ES-I3 (cell line): ENCODE data around the gene TPM1.

ENCODE experiments used
- H3K36me3 ChIP-seq: 2 replicates; pipeline ENCODE4 v1.6.1; 2013; ENCODE audit warnings: mild to moderate bottlenecking, low read length, control low read depth, moderate library complexity; ENCODE audit not compliant: insufficient read depth
- H3K4me1 ChIP-seq: 2 replicates; pipeline ENCODE4 v1.6.1; 2013; ENCODE audit warnings: mild to moderate bottlenecking, control low read depth, low read length; ENCODE audit not compliant: insufficient read depth
- H3K9ac ChIP-seq: 2 replicates; pipeline ENCODE4 v1.6.1; 2013; ENCODE audit warnings: low read depth, mild to moderate bottlenecking, low read length, moderate library complexity
- H3K9me3 ChIP-seq: 2 replicates; pipeline ENCODE4 v1.6.1; 2013; ENCODE audit warnings: mild to moderate bottlenecking, low read length, moderate library complexity; ENCODE audit not compliant: control insufficient read depth, insufficient read depth

TPM1 gene

DNA sequence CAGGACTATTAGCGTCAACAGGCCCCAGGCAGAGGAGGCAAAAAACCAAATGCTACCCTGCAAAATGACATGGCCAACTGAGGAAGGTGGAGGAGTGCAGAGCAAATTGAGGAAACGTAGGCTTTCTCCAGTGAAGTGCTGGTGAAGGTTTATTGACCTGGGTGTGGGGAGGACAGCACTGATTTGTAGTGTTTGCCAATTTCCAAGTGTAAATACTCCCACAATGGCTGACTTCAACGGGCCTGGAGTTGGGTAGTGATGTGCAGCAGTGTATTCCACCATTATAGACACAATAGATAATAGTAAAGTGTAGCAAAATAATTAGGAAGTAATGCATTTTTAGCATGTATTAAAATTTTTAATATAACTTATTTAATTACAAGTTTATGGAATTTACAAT is 32.2 kb upstream of the TPM1 start:
- peaks cover 5% of the 10 kb centered on the region; the same call in 1 of the 2 replicates for H3K4me1 ChIP-seq
- H3K9me3 ChIP-seq: peaks cover 3% of the 10 kb centered on the region; the same call in 1 of the 2 replicates
- no peaks in the 10 kb centered on the region for H3K36me3 ChIP-seq
- no peak overlapping the region for H3K9ac ChIP-seq

DNA sequence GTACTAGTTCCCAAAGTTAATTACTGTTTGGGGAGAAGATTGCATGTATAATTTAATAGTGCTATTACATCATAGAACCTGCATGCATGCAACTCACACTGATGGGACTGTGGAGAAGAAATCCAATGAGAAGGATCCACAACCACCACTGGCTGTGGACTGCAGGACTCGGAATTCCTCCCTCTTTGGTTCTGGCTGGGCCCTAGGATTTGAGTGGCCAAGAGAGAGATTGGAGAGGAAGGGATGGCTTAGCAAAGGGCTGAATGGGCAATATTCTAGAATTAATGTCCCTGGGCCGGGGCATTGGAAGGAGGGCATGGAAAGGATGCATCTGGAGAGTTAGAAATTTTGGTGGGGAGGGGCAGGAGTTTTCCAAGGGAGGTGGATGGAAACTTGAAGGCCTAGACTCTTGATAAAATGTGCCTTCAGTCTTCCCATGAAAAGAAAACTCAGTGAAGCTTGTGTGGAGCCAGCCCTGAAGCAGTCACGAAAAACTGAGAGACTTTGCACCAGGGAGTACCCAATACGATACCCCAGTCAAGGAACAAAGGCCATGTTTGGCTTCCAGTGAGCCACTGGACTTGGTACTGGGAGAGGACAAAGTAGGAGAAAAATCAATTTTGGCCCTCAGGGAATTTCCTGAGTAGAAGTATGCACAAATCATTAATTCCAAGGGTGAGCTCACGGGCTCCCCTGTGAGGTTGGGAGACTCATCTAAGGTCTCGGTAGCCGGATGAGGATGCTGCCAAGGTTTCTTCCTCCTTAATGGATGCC is 31.4 kb upstream of the TPM1 start:
- Histone ChIP-seq H3K4me1 (peaks cover 5% of the 10 kb centered on the region; the same call in 1 of the 2 replicates), H3K9ac (no peak overlapping the region), H3K36me3 (no peaks in the 10 kb centered on the region), H3K9me3 (peaks cover 3% of the 10 kb centered on the region; the same call in 1 of the 2 replicates)

DNA sequence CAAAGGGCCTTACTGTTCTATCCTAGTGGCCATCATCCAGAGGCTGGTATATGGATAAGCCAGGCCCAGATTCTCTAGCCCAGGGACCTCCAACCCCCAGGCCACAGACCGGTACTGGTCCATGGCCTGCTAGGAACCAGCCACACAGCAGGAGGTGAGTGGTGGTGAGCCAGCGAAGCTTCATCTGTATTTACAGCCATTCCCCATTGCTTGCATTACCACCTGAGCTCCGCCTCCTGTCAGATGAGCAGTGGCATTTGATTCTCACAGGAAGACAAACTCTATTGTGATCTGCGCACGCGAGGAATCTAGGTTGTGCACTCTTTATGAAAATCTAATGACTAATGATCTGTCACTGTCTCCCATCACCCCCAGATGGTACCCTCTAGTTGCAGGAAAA is 30.1 kb upstream of the TPM1 start:
- Histone ChIP-seq H3K4me1 (0 out of 2 replicates have a peak, but pooled peaks cover 5% of the 10 kb centered on the region), H3K9ac (no peak overlapping the region)

DNA sequence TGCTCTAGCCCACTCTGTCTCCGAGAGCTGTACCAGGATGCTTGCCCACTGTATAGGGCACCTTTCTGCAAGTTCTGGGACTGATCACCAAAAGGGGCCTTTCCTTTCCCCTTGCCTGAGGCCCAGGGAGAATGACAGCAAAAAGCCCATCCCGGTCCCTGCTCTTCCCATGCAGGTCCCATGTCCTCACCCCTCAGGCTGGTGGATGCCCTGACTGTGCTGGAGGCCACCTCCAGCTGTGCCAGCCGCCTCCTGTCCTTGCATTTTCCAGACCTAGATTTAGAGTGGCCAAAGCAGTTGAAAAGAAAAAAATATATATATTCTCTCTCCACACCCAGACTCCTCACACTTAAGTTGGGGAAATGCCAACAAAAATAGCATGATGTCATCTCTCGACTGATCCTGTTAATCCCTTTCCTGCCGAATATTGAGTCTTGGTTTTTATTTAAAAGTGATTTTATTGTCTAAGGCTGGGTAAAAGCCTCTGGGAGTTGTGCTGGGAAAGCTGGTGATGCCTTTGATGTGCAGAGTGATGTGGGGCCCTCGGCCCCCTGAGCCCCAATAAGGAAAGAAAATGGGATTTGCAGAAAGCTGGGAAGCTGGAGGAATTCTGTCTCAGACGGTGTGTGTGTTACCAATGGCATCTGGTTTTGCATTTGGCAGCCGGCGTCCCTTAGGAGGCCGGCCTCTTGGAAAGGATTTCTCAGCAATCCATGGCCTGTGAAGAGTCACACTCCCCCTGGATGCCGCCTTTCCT is 29.3 kb upstream of the TPM1 start:
- Histone ChIP-seq H3K9ac (no peak overlapping the region), H3K4me1 (0 out of 2 replicates have a peak, but pooled peaks cover 5% of the 10 kb centered on the region), H3K36me3 (no peaks in the 10 kb centered on the region), H3K9me3 (peaks cover 3% of the 10 kb centered on the region; the same call in 1 of the 2 replicates)

More for the DNA sequence above, 30.1 kb upstream of the TPM1 start:
- H3K9me3 ChIP-seq: peaks cover 3% of the 10 kb centered on the region; the same call in 1 of the 2 replicates
- H3K36me3 ChIP-seq: no peaks in the 10 kb centered on the region

DNA sequence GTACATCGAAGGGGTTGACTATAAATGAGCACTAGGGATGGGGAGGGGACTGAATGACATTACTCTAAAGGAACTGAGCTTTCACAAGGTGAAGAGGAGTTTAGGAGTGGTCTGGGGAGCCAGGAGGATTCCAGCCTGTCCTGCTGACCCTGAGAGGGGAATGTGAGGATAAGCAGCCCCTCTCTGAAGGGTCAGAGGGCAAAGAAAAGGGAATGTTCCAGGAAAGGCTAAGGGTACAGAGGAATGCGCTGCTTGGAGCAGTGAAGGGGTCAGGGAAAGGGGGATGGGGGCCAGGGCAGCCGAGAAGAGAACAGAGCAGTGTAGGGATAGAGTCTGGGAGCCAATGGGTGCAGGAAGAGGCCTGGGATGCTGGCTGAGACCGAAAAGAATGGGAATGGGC is 28.0 kb upstream of the TPM1 start:
- no peaks in the 10 kb centered on the region for H3K36me3 ChIP-seq
- H3K9me3 ChIP-seq: peaks cover 3% of the 10 kb centered on the region; the same call in 1 of the 2 replicates
- no peak overlapping the region for H3K9ac ChIP-seq
- 0 out of 2 replicates have a peak, but pooled peaks cover 5% of the 10 kb centered on the region for H3K4me1 ChIP-seq

DNA sequence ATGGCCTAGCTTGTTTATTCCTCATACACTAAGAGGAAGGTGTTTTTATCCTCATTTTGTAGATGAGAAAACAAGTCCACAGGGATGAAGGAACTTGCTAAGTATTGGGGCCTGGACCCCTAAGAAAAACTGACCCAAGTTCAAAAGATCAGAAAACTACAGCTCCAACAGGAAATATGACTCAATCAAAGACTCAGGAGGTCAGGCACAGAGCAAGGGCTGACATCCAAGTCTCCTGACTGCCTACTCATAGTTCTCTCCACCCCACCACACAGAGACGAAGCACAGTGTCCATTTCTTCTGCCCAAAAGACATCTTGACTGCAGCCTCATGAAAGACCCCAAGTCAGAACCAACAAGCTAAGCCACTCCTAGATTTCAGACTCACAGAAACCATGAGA is 26.9 kb upstream of the TPM1 start:
- Histone ChIP-seq H3K4me1 (0 out of 2 replicates have a peak, but pooled peaks cover 8% of the 10 kb centered on the region), H3K36me3 (no peaks in the 10 kb centered on the region), H3K9me3 (peaks cover 3% of the 10 kb centered on the region; the same call in 1 of the 2 replicates), H3K9ac (no peak overlapping the region)

DNA sequence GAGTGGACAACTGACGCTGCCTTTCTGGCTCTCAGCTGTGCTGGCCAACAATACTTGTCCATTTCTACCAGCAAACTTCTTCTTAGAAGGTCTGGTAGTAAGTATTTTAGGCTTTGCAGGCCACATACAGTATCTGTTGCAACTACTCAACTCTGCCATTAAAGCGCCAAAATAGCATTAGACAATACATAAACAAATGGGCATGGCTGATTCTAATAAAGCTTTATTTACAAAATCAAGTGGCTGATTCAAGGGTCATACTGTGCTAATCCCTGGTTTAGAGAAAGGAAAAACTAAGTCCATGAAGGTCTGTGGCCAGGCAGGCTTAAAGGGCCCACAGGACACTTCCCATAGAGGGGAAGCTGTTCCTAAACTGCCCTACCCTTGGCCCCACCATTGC is 26.3 kb upstream of the TPM1 start:
- no peak overlapping the region for H3K9ac ChIP-seq
- 0 out of 2 replicates have a peak, but pooled peaks cover 8% of the 10 kb centered on the region for H3K4me1 ChIP-seq
- H3K36me3 ChIP-seq: no peaks in the 10 kb centered on the region
- peaks cover 3% of the 10 kb centered on the region; the same call in 1 of the 2 replicates for H3K9me3 ChIP-seq

DNA sequence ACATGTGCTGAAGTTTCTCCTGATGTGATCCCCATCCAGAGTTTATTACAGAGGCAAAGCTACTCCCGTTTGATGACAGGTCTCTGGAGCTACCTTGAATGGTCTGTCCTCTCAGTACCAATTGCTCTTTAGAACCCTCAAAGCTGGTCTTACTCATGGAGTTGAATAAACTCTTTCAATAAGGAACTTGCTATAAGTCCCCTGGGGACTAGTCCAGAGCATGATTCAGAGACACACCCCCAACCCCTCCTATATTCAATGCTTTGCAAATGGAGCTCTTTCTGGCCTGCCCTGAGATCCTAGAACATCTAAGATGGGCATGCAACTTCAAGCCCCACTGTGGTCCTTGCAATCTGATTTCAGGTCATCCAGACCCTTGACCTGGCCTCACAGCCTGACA is 23.9 kb upstream of the TPM1 start:
- no peak overlapping the region for H3K9ac ChIP-seq
- H3K4me1 ChIP-seq: 0 out of 2 replicates have a peak, but pooled peaks cover 3% of the 10 kb centered on the region
- no peaks in the 10 kb centered on the region for H3K36me3 ChIP-seq
- H3K9me3 ChIP-seq: no peaks in the 10 kb centered on the region

DNA sequence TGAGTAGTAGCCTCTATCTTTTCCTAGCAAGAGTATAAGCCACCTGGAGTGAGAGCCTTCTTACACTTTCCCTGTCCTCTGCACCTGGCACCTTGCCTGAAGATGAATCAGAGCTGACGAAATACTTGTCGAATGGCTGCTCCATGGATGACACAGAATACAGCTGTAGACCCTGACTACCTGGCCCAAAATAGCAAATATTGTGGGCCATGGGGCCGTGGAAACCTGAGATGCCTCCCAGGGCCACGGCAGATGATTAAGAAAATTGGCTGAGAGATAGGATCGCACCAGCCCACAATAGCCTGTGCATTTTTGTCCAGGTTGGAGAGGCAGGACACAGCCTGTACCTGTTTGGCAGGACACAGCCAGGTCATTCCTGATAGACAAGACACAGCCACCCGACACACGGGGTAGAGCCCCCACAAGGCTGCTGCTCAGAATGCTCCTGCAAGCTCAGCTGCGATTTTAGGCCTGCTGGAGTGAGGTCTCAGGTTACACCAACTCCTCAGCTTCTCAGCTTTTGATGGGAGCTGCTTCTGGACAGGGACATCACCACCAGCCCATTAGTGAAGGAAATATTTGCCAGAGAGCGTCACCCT is 22.9 kb upstream of the TPM1 start:
- Histone ChIP-seq H3K4me1 (0 out of 2 replicates have a peak, but pooled peaks cover 2% of the 10 kb centered on the region), H3K9ac (no peak overlapping the region), H3K36me3 (no peaks in the 10 kb centered on the region), H3K9me3 (no peaks in the 10 kb centered on the region)

DNA sequence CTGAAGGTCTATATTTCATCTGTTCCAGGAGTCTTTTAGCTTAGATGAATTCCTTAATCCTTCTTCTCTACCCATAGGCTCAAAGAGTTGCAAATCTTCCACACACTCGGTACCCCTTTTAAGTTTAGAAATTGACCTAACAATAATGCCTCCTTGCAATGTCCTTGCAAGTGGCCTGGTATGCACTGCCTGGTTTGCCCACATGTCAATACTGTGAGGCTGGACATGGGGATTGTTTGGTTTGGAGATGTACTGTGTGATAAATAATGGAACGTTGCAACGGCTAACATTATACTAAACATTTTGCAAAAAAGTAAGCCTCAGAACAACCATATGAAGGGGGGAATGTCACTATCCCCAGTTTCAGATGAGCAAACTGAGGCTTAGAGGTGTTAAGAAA is 22.4 kb upstream of the TPM1 start:
- Histone ChIP-seq H3K36me3 (no peaks in the 10 kb centered on the region), H3K9ac (no peak overlapping the region), H3K4me1 (0 out of 2 replicates have a peak, but pooled peaks cover 2% of the 10 kb centered on the region)

DNA sequence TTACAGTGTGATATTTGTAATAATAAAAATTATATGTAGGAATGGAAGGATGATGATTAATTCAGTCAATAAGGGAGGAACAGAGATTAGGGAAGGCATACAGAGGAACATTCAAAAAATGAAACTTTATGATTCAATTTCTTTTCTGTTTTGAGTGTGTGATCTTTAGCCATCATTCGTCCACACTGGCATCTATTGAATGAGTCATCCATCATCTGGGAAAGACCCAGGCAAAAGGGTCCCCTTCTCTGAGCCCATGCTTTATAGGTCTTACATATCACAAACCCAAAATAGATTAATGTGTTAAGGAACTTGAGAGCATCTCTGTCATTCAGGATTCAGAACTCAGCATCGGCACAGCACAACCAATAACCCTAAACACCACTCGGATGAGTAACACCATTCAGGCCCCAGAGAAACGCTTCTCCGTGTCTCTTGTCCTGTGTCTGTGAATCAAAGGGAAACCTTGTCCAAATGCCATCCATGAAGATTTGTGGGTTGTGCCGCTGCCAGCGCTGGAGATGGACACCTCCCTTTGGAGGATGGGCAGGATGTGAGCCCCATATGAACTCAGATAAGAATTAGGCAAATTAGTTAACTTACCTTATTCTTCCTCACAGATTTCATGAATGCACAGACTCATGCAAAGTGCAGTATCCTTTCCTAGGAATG is 21.7 kb upstream of the TPM1 start:
- Histone ChIP-seq H3K4me1 (0 out of 2 replicates have a peak, but pooled peaks cover 2% of the 10 kb centered on the region), H3K9me3 (no peaks in the 10 kb centered on the region), H3K9ac (no peak overlapping the region), H3K36me3 (no peaks in the 10 kb centered on the region)

More for the DNA sequence above, 22.4 kb upstream of the TPM1 start:
- no peaks in the 10 kb centered on the region for H3K9me3 ChIP-seq

DNA sequence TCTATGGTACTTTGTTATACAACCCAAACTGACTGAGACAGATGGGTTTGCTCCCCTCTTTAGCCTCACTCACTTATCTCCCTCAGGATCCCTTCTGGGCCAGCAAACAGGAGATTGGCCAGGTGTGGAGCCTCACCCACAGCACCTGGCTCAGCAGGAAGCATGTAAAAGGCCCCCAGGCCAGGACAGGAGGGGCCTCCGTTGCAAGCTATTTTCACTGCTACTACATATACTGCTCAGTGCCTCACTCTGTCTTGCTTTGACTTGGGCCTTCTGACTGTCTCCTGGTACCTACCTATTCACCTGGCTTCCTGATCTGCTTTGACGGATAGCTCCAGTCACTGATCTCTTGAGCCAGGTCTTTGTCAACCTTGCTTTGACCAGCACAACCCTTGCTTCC is 20.4 kb upstream of the TPM1 start:
- Histone ChIP-seq H3K36me3 (no peaks in the 10 kb centered on the region), H3K4me1 (0 out of 2 replicates have a peak, but pooled peaks cover 2% of the 10 kb centered on the region), H3K9ac (no peak overlapping the region), H3K9me3 (no peaks in the 10 kb centered on the region)

DNA sequence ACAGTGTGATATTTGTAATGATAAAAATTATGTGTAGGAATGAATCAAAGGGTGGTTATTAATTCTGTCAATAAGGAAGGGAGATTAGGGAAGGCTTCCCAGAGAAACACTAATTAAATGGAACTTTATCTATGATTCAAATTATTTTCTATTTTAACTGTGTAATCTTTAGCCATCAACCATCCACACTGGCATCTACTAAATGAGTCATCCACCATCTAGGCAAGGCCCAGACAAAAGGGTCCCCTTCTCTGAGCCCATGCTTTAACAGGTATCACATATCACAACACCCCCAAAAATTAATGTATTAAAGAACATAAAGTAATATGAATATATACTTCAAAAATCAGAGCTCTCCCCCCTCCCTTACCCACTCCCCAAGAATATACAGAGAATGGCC is 19.9 kb upstream of the TPM1 start:
- Histone ChIP-seq H3K9me3 (no peaks in the 10 kb centered on the region), H3K36me3 (no peaks in the 10 kb centered on the region), H3K4me1 (0 out of 2 replicates have a peak, but pooled peaks cover 2% of the 10 kb centered on the region), H3K9ac (no peak overlapping the region)
